SIG-M5 (cell line): ENCODE results near the gene CDK5RAP2.
"Not testable (repeated sequence)": the region's sequence is repeated elsewhere in the genome, so short reads cannot be mapped to it uniquely, and the experiment has no call there.

Source experiments
- DNase-seq: peaks from one replicate; lab custom pipeline; 2025; lab: John Stamatoyannopoulos, UW

CDK5RAP2 gene

DNA sequence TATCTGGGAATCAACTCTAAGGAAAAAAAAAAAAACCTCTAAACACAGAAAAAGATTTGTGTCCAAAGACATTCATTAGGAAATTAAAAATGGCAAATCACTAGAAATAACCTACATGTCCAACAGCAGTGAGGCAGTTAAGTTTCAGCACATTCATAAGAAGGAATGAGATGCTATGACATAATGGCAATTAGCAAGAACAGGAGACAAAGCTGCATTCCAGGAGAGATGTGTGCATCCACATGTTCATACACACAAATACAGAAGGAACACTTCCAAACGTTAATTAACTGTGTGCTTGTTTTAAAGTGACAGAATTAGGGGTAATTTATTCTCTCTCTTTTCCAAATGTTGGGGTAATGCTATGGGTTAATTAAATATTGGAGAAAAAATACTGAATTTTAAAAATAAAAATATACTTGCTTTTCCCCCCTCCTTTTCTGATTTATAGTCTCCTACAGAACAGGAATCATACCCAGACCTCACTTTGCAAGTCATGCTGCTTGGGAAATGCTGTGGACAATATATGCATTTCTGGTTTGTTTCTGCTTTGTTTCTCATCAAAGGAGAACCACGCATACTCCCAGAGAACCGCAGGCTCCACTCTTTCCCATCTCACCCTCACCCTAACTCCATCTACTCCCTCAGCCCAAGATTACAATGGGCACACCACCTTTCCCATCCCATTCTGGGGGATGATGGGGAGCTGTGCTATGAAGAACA lies 114.1 kb downstream of the CDK5RAP2 start:
- DNase-seq: no peak

DNA sequence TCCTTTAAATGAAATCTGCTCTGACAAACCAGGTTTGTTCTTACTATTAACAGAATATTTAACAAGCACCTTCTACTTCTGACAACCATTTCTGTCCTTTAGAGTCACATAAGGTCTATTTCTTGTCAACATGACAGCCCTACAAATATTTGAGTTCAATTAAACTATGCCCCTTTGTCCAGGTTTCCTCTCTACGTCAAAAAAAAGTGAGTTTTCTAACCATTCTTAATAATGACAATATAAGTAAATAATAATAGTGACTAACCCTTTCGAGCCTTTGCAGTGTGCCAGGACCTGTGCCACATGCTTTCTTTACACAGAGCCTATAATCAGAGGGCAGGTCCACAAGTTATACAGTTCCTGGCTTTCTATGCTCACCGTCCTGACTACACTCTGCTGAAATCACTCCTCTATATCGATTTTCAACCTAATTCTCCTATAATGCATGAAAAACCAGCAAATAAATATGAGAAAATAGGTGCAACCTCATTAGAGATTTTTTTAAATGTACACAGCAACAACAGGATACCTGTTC lies 115.0 kb downstream of the CDK5RAP2 start:
- no peak for DNase-seq

DNA sequence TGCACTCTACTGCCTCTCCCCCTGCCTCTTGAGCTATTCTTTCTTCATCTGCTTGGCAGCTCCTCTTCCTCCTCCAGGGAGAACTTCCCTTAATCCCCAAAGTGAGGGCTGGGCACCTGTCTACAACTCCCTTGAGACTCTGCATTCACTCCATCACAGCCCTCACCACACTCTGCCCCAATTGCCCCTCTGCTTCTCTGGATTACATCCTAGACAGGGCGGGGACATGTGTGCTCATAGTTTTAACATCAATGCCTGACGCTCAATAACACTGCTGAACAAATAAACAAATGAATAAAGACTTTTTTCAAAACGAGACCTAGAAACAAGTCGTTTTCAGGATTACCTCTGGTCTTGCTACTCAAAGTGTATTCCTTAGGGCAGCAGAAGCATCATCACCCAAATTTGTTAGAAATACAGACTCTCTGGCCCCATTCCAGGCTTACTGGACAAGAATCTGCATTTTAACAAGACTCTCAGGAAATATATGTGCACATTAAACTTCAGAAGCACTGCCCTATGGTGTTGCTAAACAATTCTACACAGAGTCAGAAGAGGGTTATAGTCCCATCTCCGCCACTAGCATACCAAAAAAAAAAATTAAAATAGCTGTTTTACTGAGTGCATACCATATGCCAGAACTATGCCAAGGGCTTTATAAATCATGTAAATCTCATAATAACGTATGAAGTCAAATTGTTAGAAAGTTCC lies 115.6 kb downstream of the CDK5RAP2 start:
- DNase-seq: no peak

DNA sequence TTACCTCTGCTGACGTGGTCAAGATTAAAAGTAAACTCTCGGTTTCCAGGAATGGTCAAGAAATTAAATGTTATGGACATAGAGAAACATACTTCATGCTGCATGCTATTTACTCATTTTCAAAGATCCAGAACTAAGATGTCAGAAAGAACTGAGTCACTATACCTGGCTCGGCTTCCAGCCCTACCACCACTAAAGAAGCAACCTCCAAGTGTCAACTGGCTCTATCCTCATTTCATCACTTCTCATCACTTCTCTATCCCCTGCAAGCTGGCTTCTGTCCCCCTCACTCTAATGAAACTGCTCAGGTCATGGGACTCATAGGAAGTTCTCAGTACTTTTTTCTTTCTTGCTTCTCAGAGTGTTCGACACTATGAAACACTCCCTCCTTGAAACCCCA lies 116.2 kb downstream of the CDK5RAP2 start:
- DNase-seq: no peak

DNA sequence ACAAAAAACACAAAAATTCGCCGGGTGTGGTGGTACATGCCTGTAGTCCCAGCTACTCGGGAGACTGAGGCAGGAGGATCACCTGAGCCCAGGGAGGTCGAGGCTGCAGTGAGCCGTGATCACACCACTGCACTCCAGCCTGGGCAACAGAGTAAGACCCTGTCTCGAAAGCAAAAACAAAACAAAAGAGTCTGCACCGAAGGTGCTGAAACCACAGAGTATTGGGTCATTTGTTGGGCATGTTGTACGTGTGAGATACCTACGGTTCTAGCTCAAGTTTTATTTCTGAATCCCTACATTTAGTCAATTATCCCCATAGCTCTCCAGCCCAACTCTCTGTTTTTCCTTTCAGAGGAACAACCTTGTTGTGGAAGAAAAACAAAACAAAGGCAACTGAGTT lies 118.3 kb downstream of the CDK5RAP2 start:
- DNase-seq: not testable (repeated sequence)

DNA sequence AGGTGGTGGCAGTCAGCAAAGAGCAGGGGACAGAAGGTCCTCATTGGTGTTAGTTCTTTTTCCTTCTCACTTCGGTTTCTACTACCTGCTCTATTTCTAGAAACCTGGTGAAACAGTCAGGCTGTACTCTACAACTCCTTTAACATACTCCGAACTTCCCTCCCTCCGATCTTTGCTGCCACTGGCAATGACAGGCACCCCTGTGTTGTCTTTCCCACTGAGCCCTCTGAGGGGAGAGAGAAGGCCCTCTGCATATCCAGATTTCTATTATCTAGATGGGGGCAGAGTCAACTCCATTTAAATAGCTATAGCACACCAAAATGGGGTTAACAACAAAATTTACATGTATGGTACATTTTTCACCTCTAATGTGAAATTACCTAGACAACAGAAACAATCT lies 123.7 kb downstream of the CDK5RAP2 start:
- DNase-seq: no peak

DNA sequence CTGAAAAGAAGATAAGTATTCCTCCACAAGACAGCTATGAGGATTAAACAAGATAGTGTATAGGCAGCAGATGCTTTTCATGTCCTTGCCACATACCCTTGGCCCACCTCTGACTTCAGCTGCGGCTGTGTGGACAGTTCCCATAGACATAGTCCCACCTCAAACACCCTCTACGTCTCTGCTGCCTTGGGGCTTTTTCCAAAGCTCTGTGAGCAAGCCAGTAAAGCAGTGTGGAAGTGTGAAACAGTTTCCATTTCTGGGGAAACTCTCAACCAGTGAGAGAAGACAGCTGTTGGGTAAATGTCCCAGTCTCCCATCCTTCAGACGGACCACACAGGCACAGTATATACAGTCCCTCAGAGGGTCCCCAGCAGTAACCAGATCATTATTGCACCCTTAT lies 125.5 kb downstream of the CDK5RAP2 start:
- DNase-seq: no peak

DNA sequence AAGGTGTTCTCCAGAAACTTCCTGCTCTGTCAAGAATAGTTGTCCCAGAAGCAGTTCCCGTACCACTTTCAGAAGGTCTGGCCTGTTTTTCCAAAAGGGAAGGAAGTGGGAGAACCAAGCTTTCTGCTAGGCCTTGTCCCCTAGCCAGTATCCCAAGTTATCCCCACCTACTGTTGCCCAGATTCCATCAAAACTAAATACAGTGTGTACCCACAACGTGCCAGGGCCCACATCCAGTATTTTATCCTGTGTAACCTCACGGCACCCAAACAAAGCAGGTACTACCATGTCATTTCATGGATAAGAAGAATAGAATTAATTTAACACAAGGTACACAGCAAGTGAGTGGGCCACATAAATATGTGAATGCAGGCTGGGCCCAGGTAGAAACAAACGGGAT lies 126.2 kb downstream of the CDK5RAP2 start:
- DNase-seq: no peak

DNA sequence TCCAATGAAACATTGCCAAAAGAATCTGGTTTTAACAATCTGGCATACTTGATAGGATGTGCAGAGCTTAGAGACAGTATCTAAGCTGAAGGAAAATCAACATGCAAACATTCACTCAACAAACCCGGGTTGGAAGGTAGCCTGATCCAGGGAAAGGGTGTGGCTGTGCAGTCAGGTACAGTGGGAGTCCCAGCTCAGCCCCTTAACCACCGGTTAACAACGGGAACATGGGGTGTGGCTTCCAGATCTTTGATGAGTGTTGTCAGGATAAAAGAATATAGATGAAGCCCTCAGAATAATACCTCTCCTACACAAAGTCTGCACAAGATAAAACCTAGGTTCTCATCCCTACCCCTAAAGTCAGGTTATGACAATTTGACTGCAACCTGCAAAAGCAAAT lies 127.3 kb downstream of the CDK5RAP2 start:
- DNase-seq: no peak

DNA sequence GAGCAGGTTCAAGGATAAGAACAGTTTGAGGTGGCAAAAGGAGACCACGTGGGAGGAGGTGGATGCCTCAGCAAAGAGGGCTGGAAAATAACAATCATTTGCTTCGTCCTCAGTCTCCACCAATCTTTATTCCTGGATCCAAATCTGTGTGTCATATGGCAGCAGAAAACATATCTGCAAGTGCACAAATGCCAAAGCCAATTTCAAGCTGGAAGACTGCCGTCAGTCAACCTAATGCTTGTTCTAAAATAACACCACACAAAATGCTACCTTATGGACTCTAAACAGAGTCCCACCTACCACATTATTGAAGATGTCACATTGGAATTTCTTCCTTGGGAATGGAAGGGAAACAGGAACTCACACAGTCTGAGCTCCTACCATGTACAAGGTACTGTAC lies 129.1 kb downstream of the CDK5RAP2 start:
- no peak for DNase-seq

DNA sequence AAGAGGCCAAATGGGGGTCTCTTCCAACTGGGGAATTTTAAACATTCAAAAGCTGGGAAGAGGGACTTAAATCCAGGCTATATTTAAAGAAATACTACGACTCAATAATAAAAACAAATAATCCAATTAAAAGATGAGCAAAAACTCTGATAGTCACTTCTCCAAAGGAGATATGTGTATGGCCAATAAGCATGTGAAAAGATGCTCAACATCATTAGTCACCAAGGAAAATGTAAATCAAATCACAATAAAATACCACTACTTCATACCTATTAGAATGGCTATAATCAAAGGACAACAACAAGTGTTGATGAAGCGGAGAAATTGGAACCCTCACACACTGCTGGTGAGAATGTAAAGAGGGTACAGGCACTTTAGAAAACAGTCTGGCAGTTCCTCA lies 130.4 kb downstream of the CDK5RAP2 start:
- DNase-seq: no peak

DNA sequence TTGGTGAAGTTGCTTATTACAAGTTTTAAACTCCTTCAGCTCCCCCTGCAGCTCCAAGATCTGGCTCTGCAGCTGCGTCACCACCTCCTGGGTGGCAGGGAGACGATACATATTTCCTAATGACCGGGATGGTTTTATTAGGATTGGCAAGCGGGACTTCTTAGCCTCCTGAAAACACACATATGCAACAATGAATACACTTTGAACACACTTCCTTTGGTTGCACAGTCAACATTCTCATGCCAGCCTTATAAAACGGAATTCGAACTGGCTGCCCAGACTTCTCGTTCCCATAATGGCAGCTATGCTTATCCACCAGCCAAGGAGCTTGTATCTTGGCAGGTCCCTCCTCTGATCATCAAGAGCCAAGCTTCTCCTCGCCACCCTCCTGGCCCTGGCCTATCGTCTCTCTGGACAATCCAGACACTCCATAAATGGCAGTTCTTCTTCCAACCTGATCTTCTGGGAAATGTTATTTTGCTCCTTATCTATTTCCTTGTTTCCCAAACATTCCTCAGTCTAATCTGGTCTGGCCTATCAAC lies 131.9 kb downstream of the CDK5RAP2 start:
- DNase-seq: no peak

DNA sequence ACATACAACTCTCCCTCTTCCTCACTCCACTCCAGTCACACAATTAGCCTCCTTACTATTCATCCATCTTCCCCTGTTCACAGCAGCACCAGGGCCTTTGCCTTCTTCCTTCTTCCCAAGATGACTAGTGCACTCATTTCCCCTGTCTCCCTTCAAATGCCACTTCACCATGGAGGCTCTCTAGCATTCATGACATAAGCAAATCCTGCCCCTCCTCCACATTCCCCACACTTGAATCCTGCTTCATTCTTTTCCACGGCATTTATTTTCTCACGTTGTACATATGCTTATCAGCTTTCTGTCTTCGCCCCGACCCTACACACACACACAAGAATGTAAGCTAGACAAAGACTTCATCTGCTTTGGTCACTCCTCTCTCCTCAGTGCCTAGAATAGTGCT lies 133.3 kb downstream of the CDK5RAP2 start:
- DNase-seq: no peak

DNA sequence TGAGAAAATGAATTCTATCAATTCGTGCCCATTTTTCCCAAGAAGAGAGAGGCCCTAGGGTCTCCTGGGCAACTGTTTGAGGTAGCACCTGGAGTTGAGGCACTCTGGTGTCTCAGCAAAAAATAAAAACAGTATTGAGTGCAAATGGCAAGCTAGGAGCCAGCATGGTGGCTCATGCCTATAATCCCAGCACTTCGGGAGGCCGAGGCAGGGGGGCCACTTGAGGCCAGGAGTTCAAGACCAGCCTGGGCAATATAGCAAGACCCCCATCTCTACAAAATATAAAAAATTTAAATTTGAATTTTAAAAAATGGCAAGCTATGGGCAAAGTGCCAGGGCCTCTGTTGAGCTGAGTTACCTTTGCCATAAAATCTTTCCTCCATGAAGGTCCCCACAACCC lies 136.0 kb downstream of the CDK5RAP2 start:
- DNase-seq: no peak

DNA sequence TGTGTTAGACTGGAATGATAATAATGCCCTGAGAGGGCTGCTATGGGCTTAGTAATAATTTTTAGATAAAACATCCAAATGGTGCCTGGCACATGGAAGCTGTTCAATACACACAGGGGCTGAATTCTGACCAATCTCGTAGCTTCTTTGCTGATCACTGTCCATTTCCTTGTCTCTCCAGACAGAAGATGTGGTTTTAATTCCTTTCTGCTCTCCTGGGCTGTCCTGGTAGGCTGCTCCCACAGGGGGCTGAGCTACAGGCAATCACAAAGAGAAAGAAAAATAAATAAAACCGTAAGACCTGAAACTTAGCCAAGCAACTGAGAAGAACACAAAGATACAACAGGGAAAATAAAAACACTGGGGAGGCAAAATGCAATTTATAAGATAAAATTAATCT lies 136.5 kb downstream of the CDK5RAP2 start:
- no peak for DNase-seq

DNA sequence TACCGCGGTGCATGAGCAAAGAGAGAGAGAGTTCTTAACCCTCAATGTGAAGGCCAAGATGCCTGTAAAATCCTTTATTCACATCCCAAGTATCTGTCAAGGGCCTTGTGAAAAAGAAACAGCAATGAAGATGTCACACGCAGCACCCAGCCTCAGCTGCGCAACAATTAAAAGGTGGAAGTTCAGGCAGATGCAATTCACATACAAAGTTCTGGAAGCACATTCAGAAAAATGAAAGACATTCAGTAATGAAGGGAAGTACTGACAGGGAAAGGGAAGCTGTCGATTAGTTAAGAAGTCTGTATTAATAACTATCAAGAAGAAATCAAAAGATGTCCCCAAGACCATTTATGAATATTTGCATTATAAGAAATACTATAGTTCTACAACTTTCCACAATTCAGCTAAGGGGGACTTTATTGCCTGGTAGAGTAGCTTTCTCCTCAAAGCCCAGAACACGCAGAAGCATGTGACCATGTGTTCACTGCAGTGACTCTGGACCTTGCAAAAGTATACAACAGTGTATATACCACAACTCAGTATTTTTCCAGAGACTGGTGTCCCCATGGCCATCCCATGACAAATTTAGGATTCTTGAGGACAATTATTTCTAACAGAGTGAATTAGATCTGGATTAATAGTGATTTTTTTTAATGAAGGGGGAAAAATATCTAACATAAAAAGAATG lies 137.5 kb downstream of the CDK5RAP2 start:
- no peak for DNase-seq

DNA sequence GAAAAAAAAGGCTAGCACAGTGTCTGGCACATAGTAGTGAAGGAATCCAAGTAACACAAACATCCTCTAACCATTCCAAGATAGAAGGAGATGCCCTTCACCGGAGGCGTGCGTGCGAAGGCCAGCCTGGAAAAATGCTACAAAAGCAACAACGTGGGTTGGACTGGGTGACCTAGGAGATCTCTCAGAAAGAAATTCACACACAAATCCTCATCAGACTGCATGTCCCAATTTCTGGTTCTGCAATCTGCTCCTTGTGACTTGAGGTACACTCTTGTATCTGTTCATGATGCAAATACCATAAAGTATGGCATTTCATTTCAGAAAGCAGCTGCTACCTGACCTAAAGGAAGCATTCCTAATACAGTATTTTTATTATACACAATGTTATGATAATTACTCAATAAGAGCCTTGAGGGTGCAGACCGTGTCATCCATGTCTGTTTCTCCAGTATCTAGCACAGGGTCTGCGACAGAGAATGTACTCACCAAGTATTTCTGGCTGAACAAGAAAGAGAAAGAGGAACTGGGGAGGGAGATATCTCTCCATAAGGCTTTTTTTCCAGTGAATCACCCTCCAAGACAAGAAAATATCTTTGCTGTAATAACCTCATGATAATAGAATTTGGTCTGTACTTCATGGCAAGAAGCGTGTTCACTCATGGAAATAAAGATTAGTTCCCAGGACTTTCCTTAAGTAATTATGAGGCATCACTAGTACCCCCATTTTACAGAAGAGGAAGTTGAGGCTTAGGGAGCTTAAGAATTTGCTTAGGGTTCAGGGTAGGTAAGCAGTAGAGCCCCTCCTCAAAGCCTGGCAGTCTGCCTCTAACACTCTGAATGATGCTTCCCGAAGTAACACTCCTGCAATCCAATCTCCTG lies 138.3 kb downstream of the CDK5RAP2 start:
- DNase-seq: no peak

DNA sequence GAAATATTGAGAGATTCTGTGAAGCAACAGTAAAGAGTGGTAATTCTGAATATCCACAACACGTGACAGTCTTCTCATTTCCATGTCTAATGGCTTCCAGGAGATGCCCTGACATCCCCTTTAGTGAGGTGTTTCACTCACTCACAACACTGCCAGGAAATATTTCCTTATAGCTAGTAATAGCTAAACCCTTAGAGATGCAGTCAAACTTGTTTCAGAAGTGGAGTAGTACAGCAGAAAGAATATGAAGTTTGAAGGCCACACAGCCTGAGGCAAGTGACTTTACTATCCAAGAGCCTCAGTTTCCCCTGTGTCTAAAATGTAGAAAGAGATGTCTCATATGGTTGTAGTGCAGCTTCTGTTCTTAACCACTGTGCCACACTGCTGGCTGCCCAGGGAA lies 139.2 kb downstream of the CDK5RAP2 start:
- no peak for DNase-seq

DNA sequence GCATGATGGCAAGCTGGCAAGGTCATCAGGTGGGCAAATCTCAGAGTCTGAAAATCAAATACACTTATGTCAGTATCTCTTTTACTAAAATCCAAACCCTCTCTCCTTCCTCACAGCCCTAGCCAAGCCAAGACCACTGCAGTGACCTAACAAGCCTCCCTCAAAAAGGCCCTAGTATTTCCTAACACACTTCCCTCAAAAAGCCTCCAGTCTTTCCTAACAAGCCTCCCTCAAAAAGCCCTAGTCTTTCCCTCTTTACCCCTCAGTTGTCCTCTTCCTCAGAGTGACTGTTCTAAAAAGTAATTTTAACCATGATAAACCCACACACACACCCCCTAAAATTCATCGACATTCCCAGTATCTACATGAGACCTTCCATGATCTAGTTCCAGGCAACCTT lies 140.0 kb downstream of the CDK5RAP2 start:
- DNase-seq: no peak

DNA sequence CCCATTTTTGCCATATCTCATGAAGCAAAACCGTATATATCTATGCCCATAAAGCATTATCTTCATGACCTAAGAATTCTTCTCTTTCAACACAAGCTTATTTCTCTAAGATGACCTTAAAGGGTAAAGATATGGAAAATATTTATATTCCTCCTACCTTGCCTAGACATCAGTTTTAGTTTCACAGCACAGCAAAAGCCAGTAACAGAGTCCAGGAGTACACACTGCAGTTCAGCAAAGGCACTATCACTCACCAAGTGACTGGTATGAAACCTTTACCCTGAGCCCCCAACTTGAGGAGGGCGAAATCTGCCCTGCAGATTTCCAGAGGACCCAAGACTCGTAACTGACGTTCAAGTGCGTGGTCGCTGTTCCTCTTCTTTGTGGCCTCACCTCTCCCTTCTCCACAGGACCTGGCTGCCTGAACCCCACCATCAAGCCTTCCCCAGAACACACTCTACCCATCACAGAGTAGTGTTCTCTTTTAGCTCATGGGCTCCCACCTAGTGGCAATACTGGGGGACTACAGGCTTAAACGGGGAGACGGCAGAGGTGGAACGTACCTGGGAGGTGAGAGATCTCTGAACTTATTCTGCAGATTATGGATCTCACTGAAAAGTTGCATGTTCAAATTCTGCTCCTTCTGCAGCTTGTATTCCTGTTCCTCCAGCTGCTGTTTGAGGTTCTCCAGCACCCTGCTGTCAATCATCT lies 141.0 kb downstream of the CDK5RAP2 start:
- DNase-seq: no peak

DNA sequence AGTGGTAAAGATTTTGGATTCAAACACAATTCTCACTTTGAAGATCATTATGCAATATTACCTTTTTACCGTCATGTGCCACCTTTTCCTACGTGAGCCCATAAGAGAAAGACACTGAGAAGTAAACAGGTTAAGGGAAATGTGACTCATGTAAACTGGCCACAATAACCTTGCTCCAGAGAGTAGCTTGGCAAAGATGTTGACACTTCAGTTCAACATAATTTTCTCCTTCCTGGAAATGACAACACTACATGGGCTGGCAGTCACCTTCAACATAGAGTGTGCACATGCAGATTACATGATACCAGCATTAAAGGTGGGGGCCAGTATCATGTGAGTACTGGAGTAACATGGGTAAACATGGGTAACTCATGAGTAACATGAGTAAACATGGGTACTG lies 141.9 kb downstream of the CDK5RAP2 start:
- no peak for DNase-seq
